ENCODE measurements around the gene RB1. TPM values are rescaled to one million over a fixed set of nuclear protein-coding genes. Genes with fewer than 3 reads are reported as not detected.
A peak's percentile ranks its signal among the peaks of the same experiment; 100 is the strongest.

RB1 gene
- total and polyA plus RNA-seq, 2 donors (not counting 1 experiment from before 2014, with no cell fraction given): 24.0 to 70.4 TPM

- no peaks in the 10 kb centered on the region for H3K36me3 ChIP-seq (replicated peaks in 1 of 2; ENCODE audit: control extremely low read depth in 1 of 2, control insufficient read depth in 1 of 2, extremely low read depth in 1 of 2, insufficient read depth in 2 of 2, low read length in 1 of 2)
- peaks cover 57% of the 10 kb centered on the region in 2 donors for H3K4me1 ChIP-seq (ENCODE audit: control insufficient read depth in 2 of 2, insufficient read depth in 2 of 2, low read length in 2 of 2)
- peak overlapping the region; percentile 10 to 65 (median 32) for H3K4me3 ChIP-seq (ENCODE audit: control extremely low read depth in 1 of 5, extremely low read depth in 1 of 5, insufficient read depth in 1 of 5, low read depth in 2 of 5, low read length in 4 of 5)
- peak overlapping the region; percentile 63 to 66 for H3K27ac ChIP-seq (ENCODE audit: low read length in 2 of 2)
- H3K9ac ChIP-seq (ENCODE audit: low read length): peak overlapping the region; percentile 55
- 0% methylated on average over 1 of the region's 1 CpG for WGBS (ENCODE audit: insufficient coverage)
- Mint-ChIP-seq H3K9me3 (ENCODE audit: insufficient read depth) (no peaks in the 10 kb centered on the region), H3K27ac (no peak overlapping the region), H3K27me3 (no peaks in the 10 kb centered on the region), H3K4me1 (peaks cover 40% of the 10 kb centered on the region), H3K4me3 (no peak overlapping the region)
- ChIA-PET CTCF (interaction anchor here (0.5 to 1.0 kb wide), 2 partner anchors 9 to 116 kb away, joined by 3 read pairs; no protein-coding TSS in a partner anchor), POLR2A (interaction anchor here (1.8 kb wide), 1 partner anchor 40 kb away, joined by 9 read pairs; the partner anchor contains the start of gene RCBTB2)
- no peaks in the 10 kb centered on the region for H4K20me1 ChIP-seq (ENCODE audit: control insufficient read depth, insufficient read depth, low read length, poor library complexity, severe bottlenecking)
- DNase-seq: no peak
- no peaks in the 10 kb centered on the region for H3K79me2 ChIP-seq (ENCODE audit: control insufficient read depth, insufficient read depth, low read length)
- H3K9me3 ChIP-seq (ENCODE audit: control extremely low read depth in 1 of 3, control insufficient read depth in 2 of 3, insufficient read depth in 1 of 3, low read length in 2 of 3): peaks cover 0 to 4% (median 3%) of the 10 kb centered on the region in 3 donors
- peak overlapping the region; percentile 74 for H3K4me2 ChIP-seq (replicated peaks; ENCODE audit: low read depth, low read length, poor library complexity, severe bottlenecking)
- H3K27me3 ChIP-seq (replicated peaks in 1 of 4; ENCODE audit: control extremely low read depth in 1 of 4, control insufficient read depth in 3 of 4, insufficient read depth in 4 of 4, low read length in 3 of 4): no peaks in the 10 kb centered on the region
- ATAC-seq (ENCODE audit: low read depth): peak; percentile 73
- no peak for TF ChIP-seq EZH2 (IDR thresholded peaks at IDR 0.05; ENCODE audit: borderline replicate concordance, insufficient read depth, low read depth, low read length, poor library complexity, severe bottlenecking)
- TF ChIP-seq, protein P1, sequence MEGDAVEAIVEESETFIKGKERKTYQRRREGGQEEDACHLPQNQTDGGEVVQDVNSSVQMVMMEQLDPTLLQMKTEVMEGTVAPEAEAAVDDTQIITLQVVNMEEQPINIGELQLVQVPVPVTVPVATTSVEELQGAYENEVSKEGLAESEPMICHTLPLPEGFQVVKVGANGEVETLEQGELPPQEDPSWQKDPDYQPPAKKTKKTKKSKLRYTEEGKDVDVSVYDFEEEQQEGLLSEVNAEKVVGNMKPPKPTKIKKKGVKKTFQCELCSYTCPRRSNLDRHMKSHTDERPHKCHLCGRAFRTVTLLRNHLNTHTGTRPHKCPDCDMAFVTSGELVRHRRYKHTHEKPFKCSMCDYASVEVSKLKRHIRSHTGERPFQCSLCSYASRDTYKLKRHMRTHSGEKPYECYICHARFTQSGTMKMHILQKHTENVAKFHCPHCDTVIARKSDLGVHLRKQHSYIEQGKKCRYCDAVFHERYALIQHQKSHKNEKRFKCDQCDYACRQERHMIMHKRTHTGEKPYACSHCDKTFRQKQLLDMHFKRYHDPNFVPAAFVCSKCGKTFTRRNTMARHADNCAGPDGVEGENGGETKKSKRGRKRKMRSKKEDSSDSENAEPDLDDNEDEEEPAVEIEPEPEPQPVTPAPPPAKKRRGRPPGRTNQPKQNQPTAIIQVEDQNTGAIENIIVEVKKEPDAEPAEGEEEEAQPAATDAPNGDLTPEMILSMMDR (IDR thresholded peaks at IDR 0.05): no peak
- peak overlapping the region; percentile 20 for H2AFZ ChIP-seq (ENCODE audit: insufficient read depth, low read depth, low read length, poor library complexity, severe bottlenecking)
- intact Hi-C loops (cut with micrococcal nuclease): loop anchor here (1.0 to 5.0 kb wide), 7 partner anchors 8 to 485 kb away; partner anchors contain the start of gene FNDC3A
These were observed 188.5 kb downstream of the RB1 start for GRCh38 chr13:48492096-48492440.

DNA sequence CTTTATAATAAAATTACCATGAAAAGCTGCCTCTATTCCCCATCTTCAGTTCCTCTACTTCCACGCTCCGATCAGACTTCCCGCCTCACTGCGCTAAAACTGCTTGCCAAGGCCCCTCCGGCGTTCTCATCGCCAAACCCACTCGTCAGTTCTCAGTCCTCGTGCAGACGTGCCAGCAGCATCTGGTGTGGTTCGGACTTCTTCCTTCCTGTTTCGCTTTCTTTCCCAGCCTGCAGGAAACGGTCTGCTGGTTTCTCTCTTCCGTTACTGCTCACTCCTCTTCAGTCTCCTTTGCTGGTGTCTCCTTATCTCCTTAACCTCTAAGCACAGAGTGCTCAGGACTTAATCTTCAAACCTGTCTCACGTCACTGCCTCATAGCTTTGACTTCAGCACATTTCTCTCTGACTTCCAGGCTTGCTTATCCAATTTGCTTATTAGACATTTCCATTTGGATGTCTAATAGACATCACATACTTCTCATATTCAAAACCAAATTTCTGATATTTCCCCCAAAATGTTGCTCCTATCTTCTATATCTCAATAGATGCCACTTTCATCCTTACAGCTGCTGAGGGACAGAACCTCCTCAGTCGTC lies 189.0 kb downstream of the RB1 start:
- Histone ChIP-seq H3K9me3 (ENCODE audit: control extremely low read depth in 1 of 3, control insufficient read depth in 2 of 3, insufficient read depth in 1 of 3, low read length in 2 of 3) (peaks cover 0 to 1% (median 0%) of the 10 kb centered on the region in 3 donors), H3K27ac (ENCODE audit: low read length in 2 of 2) (peak overlapping the region; percentile 63 to 66), H3K9ac (ENCODE audit: low read length) (peak overlapping the region; percentile 55), H3K4me1 (ENCODE audit: control insufficient read depth in 2 of 2, insufficient read depth in 2 of 2, low read length in 2 of 2) (peaks cover 57% of the 10 kb centered on the region in 2 donors), H3K27me3 (replicated peaks in 1 of 4; ENCODE audit: control extremely low read depth in 1 of 4, control insufficient read depth in 3 of 4, insufficient read depth in 4 of 4, low read length in 3 of 4) (no peaks in the 10 kb centered on the region), H3K4me3 (ENCODE audit: control extremely low read depth in 1 of 5, extremely low read depth in 1 of 5, insufficient read depth in 1 of 5, low read depth in 2 of 5, low read length in 4 of 5) (peak overlapping the region; percentile 10 to 65 (median 32)), H2AFZ (ENCODE audit: insufficient read depth, low read depth, low read length, poor library complexity, severe bottlenecking) (peak overlapping the region; percentile 20), H3K36me3 (replicated peaks in 1 of 2; ENCODE audit: control extremely low read depth in 1 of 2, control insufficient read depth in 1 of 2, extremely low read depth in 1 of 2, insufficient read depth in 2 of 2, low read length in 1 of 2) (no peaks in the 10 kb centered on the region), H3K79me2 (ENCODE audit: control insufficient read depth, insufficient read depth, low read length) (no peaks in the 10 kb centered on the region), H3K4me2 (replicated peaks; ENCODE audit: low read depth, low read length, poor library complexity, severe bottlenecking) (peak overlapping the region; percentile 74), H4K20me1 (ENCODE audit: control insufficient read depth, insufficient read depth, low read length, poor library complexity, severe bottlenecking) (no peaks in the 10 kb centered on the region)
- Mint-ChIP-seq H3K9me3 (ENCODE audit: insufficient read depth) (no peaks in the 10 kb centered on the region), H3K4me1 (peaks cover 38% of the 10 kb centered on the region), H3K4me3 (no peak overlapping the region), H3K27me3 (no peaks in the 10 kb centered on the region), H3K27ac (no peak overlapping the region)
- CTCF ChIA-PET: interaction anchor here (0.5 to 1.0 kb wide), 2 partner anchors 8 to 116 kb away, joined by 3 read pairs; no protein-coding TSS in a partner anchor
- POLR2A ChIA-PET: interaction anchor here (0.7 to 1.8 kb wide), 2 partner anchors 40 to 69 kb away, joined by 4 to 9 read pairs; partner anchors contain the start of gene RCBTB2
- peak; percentile 91 for DNase-seq
- TF ChIP-seq, protein P1 (IDR thresholded peaks at IDR 0.05): no peak
- TF ChIP-seq EZH2 (IDR thresholded peaks at IDR 0.05; ENCODE audit: borderline replicate concordance, insufficient read depth, low read depth, low read length, poor library complexity, severe bottlenecking): no peak
- peak; percentile 86 for ATAC-seq (ENCODE audit: low read depth)
- intact Hi-C loops (cut with micrococcal nuclease): loop anchor here (1.0 to 5.0 kb wide), 7 partner anchors 8 to 485 kb away; partner anchors contain the start of gene FNDC3A
- 2% methylated on average over 16 of the region's 16 CpGs for WGBS (ENCODE audit: insufficient coverage)

Measured in B cell (primary cell).